GM13977 (cell line): ENCODE data around the gene GID8.

Source experiments
- DNase-seq: peaks from one replicate; pipeline ENCODE4 v3.0.0; 2012; ENCODE audit warnings: low spot score
- in situ Hi-C: fragments of 300-500 bp; cut with MboI; formaldehyde crosslinking; loops from one replicate; pipeline ENCODE4 v1.12.0; 2022; ENCODE audit warnings: low sequenced_read_pairs, low pct_unique_long_range_greater_than_20kb, mixed read lengths, inconsistent platforms; ENCODE audit not compliant: unreplicated experiment
- TF ChIP-seq, protein P1 (sequence below): IDR thresholded peaks from 2 replicates; pipeline ENCODE4 v1.5.1; 2012; ENCODE audit warnings: mild to moderate bottlenecking, control low read depth; ENCODE audit not compliant: insufficient read depth; ENCODE audit errors: extremely low read depth, missing control alignments

GID8 gene

GRCh38 chr20:62975812-62976508, 38.0 kb downstream of the GID8 start:
- DNase-seq = no peak
- in situ Hi-C loops = no loop called here
- TF ChIP-seq, protein P1, sequence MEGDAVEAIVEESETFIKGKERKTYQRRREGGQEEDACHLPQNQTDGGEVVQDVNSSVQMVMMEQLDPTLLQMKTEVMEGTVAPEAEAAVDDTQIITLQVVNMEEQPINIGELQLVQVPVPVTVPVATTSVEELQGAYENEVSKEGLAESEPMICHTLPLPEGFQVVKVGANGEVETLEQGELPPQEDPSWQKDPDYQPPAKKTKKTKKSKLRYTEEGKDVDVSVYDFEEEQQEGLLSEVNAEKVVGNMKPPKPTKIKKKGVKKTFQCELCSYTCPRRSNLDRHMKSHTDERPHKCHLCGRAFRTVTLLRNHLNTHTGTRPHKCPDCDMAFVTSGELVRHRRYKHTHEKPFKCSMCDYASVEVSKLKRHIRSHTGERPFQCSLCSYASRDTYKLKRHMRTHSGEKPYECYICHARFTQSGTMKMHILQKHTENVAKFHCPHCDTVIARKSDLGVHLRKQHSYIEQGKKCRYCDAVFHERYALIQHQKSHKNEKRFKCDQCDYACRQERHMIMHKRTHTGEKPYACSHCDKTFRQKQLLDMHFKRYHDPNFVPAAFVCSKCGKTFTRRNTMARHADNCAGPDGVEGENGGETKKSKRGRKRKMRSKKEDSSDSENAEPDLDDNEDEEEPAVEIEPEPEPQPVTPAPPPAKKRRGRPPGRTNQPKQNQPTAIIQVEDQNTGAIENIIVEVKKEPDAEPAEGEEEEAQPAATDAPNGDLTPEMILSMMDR = no peak

- DNase-seq = no peak
- in situ Hi-C loops = no loop called here
Observed at GRCh38 chr20:62976886-62977285, 38.9 kb downstream of the GID8 start.

DNA sequence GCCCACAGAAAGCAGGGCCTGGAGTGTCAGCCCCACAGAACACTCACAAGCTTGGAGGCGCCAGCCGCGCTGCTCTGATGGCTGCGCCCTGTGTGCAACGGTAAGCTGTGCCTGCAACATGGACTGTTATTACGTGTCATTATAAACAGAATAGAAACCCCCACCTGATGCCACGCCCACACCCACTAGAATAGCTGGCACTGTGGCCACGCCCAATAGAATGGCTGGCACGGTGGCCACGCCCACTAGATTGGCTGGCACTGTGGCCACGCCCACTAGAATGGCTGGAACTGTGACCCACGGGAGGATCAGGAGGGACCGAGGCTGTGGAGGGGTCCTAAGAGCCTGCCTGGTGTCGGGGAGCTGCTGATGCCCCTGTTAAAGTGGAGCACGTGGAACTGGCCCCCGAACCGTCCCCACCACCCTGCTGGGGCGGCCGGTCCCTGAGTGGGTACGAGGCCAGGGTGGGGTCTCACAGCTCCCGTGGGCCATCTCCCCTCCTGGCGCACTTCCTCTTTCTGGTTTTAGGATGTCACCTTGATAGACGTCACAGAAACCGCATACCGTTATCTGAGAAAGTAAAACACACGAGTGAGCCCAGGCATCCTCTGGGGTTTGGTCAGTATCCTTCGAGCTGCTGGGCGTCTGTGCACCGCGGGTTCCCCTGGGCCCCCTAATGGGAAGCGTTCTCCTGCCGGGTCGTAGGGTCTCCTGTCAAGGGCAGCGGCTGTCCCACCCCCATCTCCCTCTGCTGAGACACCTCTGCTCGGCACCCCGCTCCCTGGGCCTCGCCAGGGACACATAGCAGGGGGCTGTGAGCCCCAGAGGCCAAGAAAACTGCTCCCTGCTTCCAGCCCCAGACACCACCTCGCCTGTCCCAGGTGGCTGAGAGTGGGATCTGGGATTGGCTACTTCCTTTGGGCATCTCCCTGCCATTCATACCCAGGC, 39.9 kb downstream of the GID8 start:
- in situ Hi-C loops = no loop called here

More at GRCh38 chr20:62976886-62977285, 38.9 kb downstream of the GID8 start:
- TF ChIP-seq, protein P1 = no peak

DNA sequence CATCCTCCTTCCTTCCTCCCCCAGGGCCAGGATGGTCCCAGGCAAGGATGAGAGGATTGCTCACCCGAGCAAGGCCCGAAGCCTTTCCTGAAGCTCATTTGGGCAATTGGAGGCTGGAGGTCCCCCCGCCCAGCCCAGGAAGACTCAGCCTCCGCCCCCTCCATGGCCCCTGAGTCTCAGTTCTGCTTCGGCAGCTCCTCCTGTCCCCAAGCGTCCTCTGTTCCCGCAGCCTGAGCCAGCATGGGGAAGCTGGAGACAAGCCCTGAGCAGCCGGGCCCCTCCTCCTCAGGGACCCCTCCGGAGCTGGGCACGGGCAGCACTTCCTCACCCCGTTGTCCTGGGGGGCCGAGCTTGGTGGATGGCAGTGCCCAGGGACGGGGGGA, 40.6 kb downstream of the GID8 start:
- in situ Hi-C loops = no loop called here
- DNase-seq = no peak
- TF ChIP-seq, protein P1 = no peak

More for the DNA sequence above, 39.9 kb downstream of the GID8 start:
- TF ChIP-seq, protein P1 = no peak
- peak; percentile 89 for DNase-seq

- in situ Hi-C loops = no loop called here
- DNase-seq = no peak
- TF ChIP-seq, protein P1 = no peak
Observed at GRCh38 chr20:62979310-62979709, 41.4 kb downstream of the GID8 start.

- in situ Hi-C loops = no loop called here
- TF ChIP-seq, protein P1 = no peak
- DNase-seq = peak; percentile 53
Observed at GRCh38 chr20:62979876-62980373, 42.0 kb downstream of the GID8 start.
